ENCODE data around the gene SEMA6C.

SEMA6C gene

GRCh38 chr1:151158751-151159251, 12.4 kb upstream of the SEMA6C start:
- no peak for ATAC-seq
- TF ChIP-seq ZFP3 (CRISPR knock-in tag; IDR thresholded peaks at IDR 0.05): no peak
- TF ChIP-seq ZNF70 (CRISPR knock-in tag; IDR thresholded peaks at IDR 0.05): no peak
- TF ChIP-seq ISL1 (CRISPR knock-in tag; IDR thresholded peaks at IDR 0.05): no peak
- TF ChIP-seq RARB (CRISPR knock-in tag; IDR thresholded peaks at IDR 0.05): no peak
- TF ChIP-seq ZFP30 (CRISPR knock-in tag; IDR thresholded peaks at IDR 0.05): no peak
- no peak for TF ChIP-seq ARNTL (CRISPR knock-in tag; IDR thresholded peaks at IDR 0.05; ENCODE audit: borderline replicate concordance, low read depth)
- TF ChIP-seq CSDC2 (CRISPR knock-in tag; IDR thresholded peaks at IDR 0.05): no peak
- TF ChIP-seq PPARA (CRISPR knock-in tag; IDR thresholded peaks at IDR 0.05; ENCODE audit: borderline replicate concordance): no peak
- no peak for TF ChIP-seq SNAI2 (CRISPR knock-in tag; IDR thresholded peaks at IDR 0.05)
- no peak for TF ChIP-seq CREB5 (CRISPR knock-in tag; IDR thresholded peaks at IDR 0.05; ENCODE audit: low read depth)

GRCh38 chr1:151158326-151158725, 11.9 kb upstream of the SEMA6C start:
- no peak for ATAC-seq
- TF ChIP-seq TOX (CRISPR knock-in tag; IDR thresholded peaks at IDR 0.05; ENCODE audit: borderline replicate concordance) (no peak), PPARA (CRISPR knock-in tag; IDR thresholded peaks at IDR 0.05; ENCODE audit: borderline replicate concordance) (no peak), POU6F1 (CRISPR knock-in tag; IDR thresholded peaks at IDR 0.05; ENCODE audit: borderline replicate concordance, low read depth) (no peak), ZFP30 (CRISPR knock-in tag; IDR thresholded peaks at IDR 0.05) (no peak), RARB (CRISPR knock-in tag; IDR thresholded peaks at IDR 0.05) (no peak), CSRNP3 (CRISPR knock-in tag; IDR thresholded peaks at IDR 0.05) (no peak), TCF4 (CRISPR knock-in tag; IDR thresholded peaks at IDR 0.05; ENCODE audit: borderline replicate concordance) (no peak), ZFP3 (CRISPR knock-in tag; IDR thresholded peaks at IDR 0.05) (no peak), BACH2 (CRISPR knock-in tag; IDR thresholded peaks at IDR 0.05; ENCODE audit: borderline replicate concordance) (no peak), ESRRG (CRISPR knock-in tag; IDR thresholded peaks at IDR 0.05) (no peak), OSR1 (CRISPR knock-in tag; IDR thresholded peaks at IDR 0.05) (no peak), ARNTL (CRISPR knock-in tag; IDR thresholded peaks at IDR 0.05; ENCODE audit: borderline replicate concordance, low read depth) (no peak), ZNF8 (CRISPR knock-in tag; IDR thresholded peaks at IDR 0.05) (no peak)

- no peak for ATAC-seq
- TF ChIP-seq ZNF70 (CRISPR knock-in tag; IDR thresholded peaks at IDR 0.05) (no peak), ZNF565 (CRISPR knock-in tag; conservative IDR thresholded peaks at IDR 0.05; ENCODE audit: low read depth) (no peak), TOX (CRISPR knock-in tag; IDR thresholded peaks at IDR 0.05; ENCODE audit: borderline replicate concordance) (no peak), SNAI2 (CRISPR knock-in tag; IDR thresholded peaks at IDR 0.05) (no peak), BACH2 (CRISPR knock-in tag; IDR thresholded peaks at IDR 0.05; ENCODE audit: borderline replicate concordance) (no peak), OSR1 (CRISPR knock-in tag; IDR thresholded peaks at IDR 0.05) (no peak), ISL1 (CRISPR knock-in tag; IDR thresholded peaks at IDR 0.05) (no peak), CREB5 (CRISPR knock-in tag; IDR thresholded peaks at IDR 0.05; ENCODE audit: low read depth) (no peak), PPARA (CRISPR knock-in tag; IDR thresholded peaks at IDR 0.05; ENCODE audit: borderline replicate concordance) (no peak), CSDC2 (CRISPR knock-in tag; IDR thresholded peaks at IDR 0.05) (no peak), TSHZ2 (CRISPR knock-in tag; IDR thresholded peaks at IDR 0.05) (no peak), ZC3H10 (CRISPR knock-in tag; IDR thresholded peaks at IDR 0.05) (no peak), ZFP30 (CRISPR knock-in tag; IDR thresholded peaks at IDR 0.05) (no peak)
These were observed 10.7 kb upstream of the SEMA6C start for GRCh38 chr1:151157067-151157531.

Measured in SK-N-SH treated with all-trans-retinoic acid at 6 μM for 48 hours (cell line).